Transverse colon (tissue), 4 donors: Measurements from ENCODE around the gene C22orf23.

Source experiments
- CTCF ChIP-seq, 5 experiments: fragments of 200-600 bp in 3 of 5; fragments of 450-650 bp in 2 of 5; sonication (generic) in 3 of 5; IDR thresholded peaks; 1 replicate in 2 of 5; 2 replicates in 3 of 5; pipeline ENCODE4 v1.5.1; 2016 to 2017; ENCODE audit warnings: antibody characterized with exemption in 5 of 5, inconsistent platforms in 3 of 5, mild to moderate bottlenecking in 2 of 5, moderate library complexity in 1 of 5
- EP300 ChIP-seq: sonication (generic); formaldehyde crosslinking; IDR thresholded peaks from one replicate; pipeline ENCODE4 v1.6.1; 2017; ENCODE audit warnings: antibody characterized with exemption, low read depth
- POLR2A ChIP-seq: fragments of 450-650 bp; IDR thresholded peaks from one replicate; pipeline ENCODE4 v1.6.1; 2016; ENCODE audit warnings: antibody characterized with exemption, mild to moderate bottlenecking, moderate library complexity
- POLR2AphosphoS5 ChIP-seq, 3 donors: sonication (generic); formaldehyde crosslinking; IDR thresholded peaks; one replicate each; pipeline ENCODE4 v1.6.1; 2016; ENCODE audit warnings: antibody characterized with exemption in 3 of 3

- no peak for TF ChIP-seq CTCF (IDR thresholded peaks at IDR 0.05)
- TF ChIP-seq POLR2AphosphoS5 (IDR thresholded peaks at IDR 0.05), result no peak
- no peak for TF ChIP-seq POLR2A
- no peak for TF ChIP-seq EP300
These were observed 58.3 kb downstream of the C22orf23 start for GRCh38 chr22:37894939-37895670.
